Suprapubic skin (tissue), 4 donors: ENCODE results near the gene PCED1B. TPM values are rescaled to one million over a fixed set of nuclear protein-coding genes. Genes with fewer than 3 reads are reported as not detected.

ENCODE experiments used
- DNase-seq, 2 donors: peaks; one replicate each; pipeline ENCODE4 v3.0.0-alpha.2; 2019; ENCODE audit warnings: low spot score in 2 of 2
- H3K27ac ChIP-seq: fragments of 200-600 bp; sonication (generic); one replicate; pipeline ENCODE4 v1.5.1; 2019
- H3K27me3 ChIP-seq: fragments of 200-600 bp; sonication (generic); one replicate; pipeline ENCODE4 v1.5.1; 2019
- H3K36me3 ChIP-seq: fragments of 200-600 bp; sonication (generic); one replicate; pipeline ENCODE4 v1.5.1; 2019
- H3K4me1 ChIP-seq: fragments of 200-600 bp; sonication (generic); one replicate; pipeline ENCODE4 v1.5.1; 2019
- H3K4me3 ChIP-seq: fragments of 200-600 bp; sonication (generic); one replicate; pipeline ENCODE4 v1.5.1; 2019; ENCODE audit warnings: mild to moderate bottlenecking
- H3K9me3 ChIP-seq: fragments of 200-600 bp; sonication (generic); one replicate; pipeline ENCODE4 v1.5.1; 2019
- EP300 ChIP-seq: sonication (generic); formaldehyde crosslinking; IDR thresholded peaks from one replicate; pipeline ENCODE4 v1.6.1; 2017; ENCODE audit warnings: antibody characterized with exemption
- POLR2A ChIP-seq, 2 donors: fragments of 450-650 bp; IDR thresholded peaks; one replicate each; pipeline ENCODE4 v1.6.1; 2017; ENCODE audit warnings: antibody characterized with exemption in 2 of 2, mild to moderate bottlenecking in 2 of 2, moderate library complexity in 2 of 2
- POLR2AphosphoS5 ChIP-seq, 3 donors: sonication (generic); formaldehyde crosslinking; IDR thresholded peaks; one replicate each; pipeline ENCODE4 v1.6.1; 2017; ENCODE audit warnings: antibody characterized with exemption in 3 of 3
- WGBS: methylation state at CpG from one replicate; pipeline ENCODE4 v1.1.5; 2018; 5-methylcytosine and 5-hydroxymethylcytosine counted together
- total RNA-seq, 4 donors: library from RNA; depleted of rRNA; stranded (reverse); fragments of >200 nt; gene quantifications; one replicate each; pipeline ENCODE4 v1.1.0, GENCODE V29; 2016
- TF ChIP-seq, protein P1 (sequence below), 2 donors: fragments of 200-600 bp in 1 of 2; fragments of 450-650 bp in 1 of 2; sonication (generic) in 1 of 2; IDR thresholded peaks; one replicate each; pipeline ENCODE4 v1.5.1; 2016 to 2019; ENCODE audit warnings: antibody characterized with exemption in 2 of 2, mild to moderate bottlenecking in 1 of 2, moderate library complexity in 1 of 2

Gene PCED1B
- total RNA-seq, 4 donors from 2014 or later: 0.65 to 5.1 TPM; not detected in 2

DNA sequence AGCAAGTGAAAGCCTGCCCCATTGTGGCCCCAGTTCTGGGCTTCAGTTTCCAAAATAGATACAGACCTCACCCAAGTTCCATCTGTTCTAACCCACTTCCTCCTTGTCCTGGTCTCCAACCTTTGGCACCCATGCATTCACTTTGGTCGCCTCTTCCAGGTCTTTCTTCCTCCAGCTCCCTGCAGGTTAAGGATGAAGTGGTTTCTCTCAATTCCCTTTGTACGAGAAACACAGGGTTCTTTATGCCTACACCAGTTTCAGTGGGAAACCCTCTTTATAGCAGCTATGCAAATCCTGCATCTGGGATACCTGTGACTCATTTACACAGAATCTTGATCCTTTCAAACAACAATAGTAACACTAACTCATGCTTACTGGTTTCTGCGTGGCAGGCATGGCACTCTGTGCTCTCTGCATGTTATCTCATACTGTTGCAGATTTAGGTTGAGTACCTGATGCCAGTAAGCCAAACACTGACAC lies 110.9 kb downstream of the PCED1B start:
- H3K36me3 ChIP-seq: no peaks in the 10 kb centered on the region
- 66% methylated on average over 3 of the region's 3 CpGs for WGBS
- H3K4me3 ChIP-seq: no peak overlapping the region
- no peaks in the 10 kb centered on the region for H3K4me1 ChIP-seq
- H3K9me3 ChIP-seq: no peaks in the 10 kb centered on the region
- TF ChIP-seq, protein P1, sequence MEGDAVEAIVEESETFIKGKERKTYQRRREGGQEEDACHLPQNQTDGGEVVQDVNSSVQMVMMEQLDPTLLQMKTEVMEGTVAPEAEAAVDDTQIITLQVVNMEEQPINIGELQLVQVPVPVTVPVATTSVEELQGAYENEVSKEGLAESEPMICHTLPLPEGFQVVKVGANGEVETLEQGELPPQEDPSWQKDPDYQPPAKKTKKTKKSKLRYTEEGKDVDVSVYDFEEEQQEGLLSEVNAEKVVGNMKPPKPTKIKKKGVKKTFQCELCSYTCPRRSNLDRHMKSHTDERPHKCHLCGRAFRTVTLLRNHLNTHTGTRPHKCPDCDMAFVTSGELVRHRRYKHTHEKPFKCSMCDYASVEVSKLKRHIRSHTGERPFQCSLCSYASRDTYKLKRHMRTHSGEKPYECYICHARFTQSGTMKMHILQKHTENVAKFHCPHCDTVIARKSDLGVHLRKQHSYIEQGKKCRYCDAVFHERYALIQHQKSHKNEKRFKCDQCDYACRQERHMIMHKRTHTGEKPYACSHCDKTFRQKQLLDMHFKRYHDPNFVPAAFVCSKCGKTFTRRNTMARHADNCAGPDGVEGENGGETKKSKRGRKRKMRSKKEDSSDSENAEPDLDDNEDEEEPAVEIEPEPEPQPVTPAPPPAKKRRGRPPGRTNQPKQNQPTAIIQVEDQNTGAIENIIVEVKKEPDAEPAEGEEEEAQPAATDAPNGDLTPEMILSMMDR (IDR thresholded peaks at IDR 0.05): no peak
- no peak for TF ChIP-seq POLR2AphosphoS5 (IDR thresholded peaks at IDR 0.05)
- TF ChIP-seq EP300: no peak
- TF ChIP-seq POLR2A (IDR thresholded peaks at IDR 0.05): no peak
- no peak for DNase-seq
- H3K27me3 ChIP-seq: no peaks in the 10 kb centered on the region
- no peak overlapping the region for H3K27ac ChIP-seq

- Histone ChIP-seq H3K4me1 (no peaks in the 10 kb centered on the region), H3K36me3 (no peaks in the 10 kb centered on the region), H3K27ac (no peak overlapping the region), H3K27me3 (no peaks in the 10 kb centered on the region), H3K4me3 (no peak overlapping the region), H3K9me3 (no peaks in the 10 kb centered on the region)
- no peak for TF ChIP-seq EP300
- TF ChIP-seq POLR2AphosphoS5 (IDR thresholded peaks at IDR 0.05): no peak
- TF ChIP-seq, protein P1 (IDR thresholded peaks at IDR 0.05): no peak
- TF ChIP-seq POLR2A (IDR thresholded peaks at IDR 0.05): no peak
- 47% methylated on average over 3 of the region's 3 CpGs for WGBS
- no peak for DNase-seq
Measured at GRCh38 chr12:47190905-47191304, 111.5 kb downstream of the PCED1B start.

- H3K27ac ChIP-seq: no peak overlapping the region
- DNase-seq: no peak
- H3K4me3 ChIP-seq: no peak overlapping the region
- H3K36me3 ChIP-seq: no peaks in the 10 kb centered on the region
- no peak for TF ChIP-seq POLR2A (IDR thresholded peaks at IDR 0.05)
- TF ChIP-seq, protein P1 (IDR thresholded peaks at IDR 0.05): no peak
- no peak for TF ChIP-seq EP300
- TF ChIP-seq POLR2AphosphoS5 (IDR thresholded peaks at IDR 0.05): no peak
- 74% methylated on average over 4 of the region's 4 CpGs for WGBS
- no peaks in the 10 kb centered on the region for H3K9me3 ChIP-seq
- no peaks in the 10 kb centered on the region for H3K4me1 ChIP-seq
- H3K27me3 ChIP-seq: no peaks in the 10 kb centered on the region
Measured at GRCh38 chr12:47192051-47192450, 112.6 kb downstream of the PCED1B start.

DNA sequence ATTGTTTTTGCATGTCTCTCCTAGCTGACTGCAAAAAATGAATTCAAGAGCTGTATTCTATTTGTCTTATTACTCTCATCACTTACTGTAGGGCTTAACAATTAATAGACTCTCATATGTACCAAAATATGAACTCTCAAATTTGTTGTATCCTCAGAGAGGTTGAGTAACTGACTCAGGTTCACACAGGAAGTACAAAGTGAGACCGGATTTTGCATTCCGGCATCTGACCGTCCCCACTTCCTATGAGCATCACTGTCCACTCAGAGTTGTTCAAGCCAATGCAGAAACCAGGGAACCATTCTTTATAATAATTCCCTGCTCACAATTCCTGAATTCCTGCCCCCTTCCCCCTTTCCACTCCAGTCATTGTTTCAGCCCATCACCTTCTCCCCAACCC lies 113.6 kb downstream of the PCED1B start:
- Histone ChIP-seq H3K4me3 (no peak overlapping the region), H3K27me3 (no peaks in the 10 kb centered on the region), H3K36me3 (no peaks in the 10 kb centered on the region), H3K4me1 (no peaks in the 10 kb centered on the region), H3K27ac (no peak overlapping the region), H3K9me3 (no peaks in the 10 kb centered on the region)
- 88% methylated on average over 3 of the region's 3 CpGs for WGBS
- TF ChIP-seq, protein P1 (IDR thresholded peaks at IDR 0.05): no peak
- no peak for TF ChIP-seq POLR2AphosphoS5 (IDR thresholded peaks at IDR 0.05)
- no peak for TF ChIP-seq POLR2A (IDR thresholded peaks at IDR 0.05)
- no peak for TF ChIP-seq EP300
- DNase-seq: no peak

- no peak overlapping the region for H3K4me3 ChIP-seq
- H3K36me3 ChIP-seq: no peaks in the 10 kb centered on the region
- TF ChIP-seq POLR2AphosphoS5 (IDR thresholded peaks at IDR 0.05) (no peak), EP300 (no peak), POLR2A (IDR thresholded peaks at IDR 0.05) (no peak)
- TF ChIP-seq, protein P1 (IDR thresholded peaks at IDR 0.05): no peak
- H3K9me3 ChIP-seq: no peaks in the 10 kb centered on the region
- no peak for DNase-seq
- 53% methylated on average over 4 of the region's 4 CpGs for WGBS
- no peak overlapping the region for H3K27ac ChIP-seq
- no peaks in the 10 kb centered on the region for H3K27me3 ChIP-seq
- no peaks in the 10 kb centered on the region for H3K4me1 ChIP-seq
Measured at GRCh38 chr12:47194501-47194900, 115.1 kb downstream of the PCED1B start.
